GM10266 (cell line): ENCODE results near the gene ADORA2A.

Source experiments
- DNase-seq: peaks from one replicate; pipeline ENCODE4 v3.0.0; 2012; ENCODE audit errors: extremely low spot score
- TF ChIP-seq, protein P1 (sequence below): IDR thresholded peaks from 2 replicates; pipeline ENCODE4 v1.5.1; 2012; ENCODE audit warnings: mild to moderate bottlenecking, low read depth; ENCODE audit not compliant: control insufficient read depth, insufficient read depth; ENCODE audit errors: missing control alignments

Gene ADORA2A

DNA sequence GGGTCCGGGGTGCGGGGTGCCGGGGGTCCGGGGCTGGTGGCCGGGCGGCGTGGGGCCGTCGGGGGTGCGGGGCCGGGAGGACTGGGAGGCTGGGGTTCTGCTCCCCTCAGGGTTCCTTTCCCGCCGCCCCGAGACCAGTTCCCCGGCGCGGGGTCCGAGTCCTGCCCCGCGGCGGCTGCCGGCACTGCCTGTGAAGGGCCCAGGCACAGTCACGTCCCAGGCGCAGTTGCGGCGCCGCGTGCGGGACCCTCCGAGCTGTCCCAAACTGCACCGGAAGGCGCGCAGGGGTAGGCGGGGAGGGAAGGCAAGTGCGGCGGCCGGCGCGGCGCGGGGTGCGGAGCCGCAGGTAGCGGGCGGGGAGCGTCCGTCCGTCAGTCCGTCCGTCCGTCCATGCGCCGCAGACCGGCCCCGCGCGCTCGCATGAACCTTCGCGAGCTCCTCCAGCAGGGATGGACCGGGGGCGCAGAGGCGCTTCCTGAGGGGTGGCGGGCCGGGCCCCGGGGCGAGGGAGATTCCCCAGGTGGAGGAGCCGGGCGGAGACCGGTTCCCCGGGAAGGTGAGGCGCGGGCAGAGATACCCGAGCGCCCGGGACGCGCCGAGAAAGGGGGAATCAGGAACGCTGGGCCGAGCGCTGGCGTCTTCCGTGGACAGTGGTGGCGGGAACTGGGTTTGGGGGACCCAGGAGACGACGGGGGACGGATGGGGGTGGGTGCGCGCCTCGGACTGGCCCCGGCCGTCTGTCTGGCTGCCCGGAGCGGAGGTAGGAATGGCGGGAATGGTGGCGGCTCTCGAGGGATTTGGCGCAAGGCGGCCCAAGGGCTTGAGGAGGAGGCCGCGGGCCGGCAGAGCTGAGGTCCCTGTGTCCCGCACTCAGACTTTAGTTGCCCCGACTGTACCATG, 3.1 kb upstream of the ADORA2A start:
- peak; percentile 65 for DNase-seq
- TF ChIP-seq, protein P1, sequence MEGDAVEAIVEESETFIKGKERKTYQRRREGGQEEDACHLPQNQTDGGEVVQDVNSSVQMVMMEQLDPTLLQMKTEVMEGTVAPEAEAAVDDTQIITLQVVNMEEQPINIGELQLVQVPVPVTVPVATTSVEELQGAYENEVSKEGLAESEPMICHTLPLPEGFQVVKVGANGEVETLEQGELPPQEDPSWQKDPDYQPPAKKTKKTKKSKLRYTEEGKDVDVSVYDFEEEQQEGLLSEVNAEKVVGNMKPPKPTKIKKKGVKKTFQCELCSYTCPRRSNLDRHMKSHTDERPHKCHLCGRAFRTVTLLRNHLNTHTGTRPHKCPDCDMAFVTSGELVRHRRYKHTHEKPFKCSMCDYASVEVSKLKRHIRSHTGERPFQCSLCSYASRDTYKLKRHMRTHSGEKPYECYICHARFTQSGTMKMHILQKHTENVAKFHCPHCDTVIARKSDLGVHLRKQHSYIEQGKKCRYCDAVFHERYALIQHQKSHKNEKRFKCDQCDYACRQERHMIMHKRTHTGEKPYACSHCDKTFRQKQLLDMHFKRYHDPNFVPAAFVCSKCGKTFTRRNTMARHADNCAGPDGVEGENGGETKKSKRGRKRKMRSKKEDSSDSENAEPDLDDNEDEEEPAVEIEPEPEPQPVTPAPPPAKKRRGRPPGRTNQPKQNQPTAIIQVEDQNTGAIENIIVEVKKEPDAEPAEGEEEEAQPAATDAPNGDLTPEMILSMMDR: no peak

DNA sequence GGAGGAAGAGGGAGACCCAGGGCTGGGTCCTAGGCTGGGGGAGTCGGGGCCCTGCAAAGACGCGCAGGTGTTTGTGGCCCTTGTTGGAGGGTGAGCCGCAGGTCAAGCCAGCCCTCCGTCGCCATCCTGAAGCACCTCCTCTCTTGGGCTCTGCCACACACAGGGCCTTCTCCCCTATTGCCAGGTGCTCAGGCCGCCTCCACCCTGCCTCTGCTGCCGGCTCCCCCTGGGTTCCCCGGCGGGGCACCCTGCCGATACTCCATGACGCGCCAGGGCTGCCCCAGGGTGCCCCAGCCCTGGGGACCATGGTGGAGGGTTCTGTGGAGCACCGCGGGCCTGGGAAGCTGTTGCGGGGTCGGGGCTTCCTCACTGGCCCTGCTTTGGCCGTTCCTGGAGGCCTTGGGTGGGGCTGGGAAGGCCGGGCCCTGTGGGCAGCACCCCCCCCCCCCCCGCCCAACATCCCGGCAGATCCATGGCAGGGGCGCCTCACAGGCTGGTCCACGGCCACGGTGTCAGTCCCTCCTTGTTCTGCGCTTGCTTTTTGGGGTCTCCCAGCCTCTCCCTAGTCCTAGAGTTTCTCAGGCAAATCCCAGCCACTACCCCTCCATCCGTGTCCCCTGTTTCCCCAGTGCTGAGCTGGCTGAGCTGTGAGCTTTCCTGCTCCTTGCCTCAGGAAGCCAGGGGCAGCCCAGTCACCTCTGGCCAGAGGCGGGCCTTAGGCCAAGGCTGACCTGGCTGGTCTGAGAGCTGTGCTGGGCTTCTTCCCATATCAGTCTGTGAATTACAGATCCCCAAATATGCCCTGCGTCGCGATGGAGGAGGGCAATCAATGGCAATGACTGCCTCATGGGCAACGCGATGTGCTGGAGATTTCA, 2.3 kb upstream of the ADORA2A start:
- no peak for DNase-seq
- TF ChIP-seq, protein P1: no peak

DNA sequence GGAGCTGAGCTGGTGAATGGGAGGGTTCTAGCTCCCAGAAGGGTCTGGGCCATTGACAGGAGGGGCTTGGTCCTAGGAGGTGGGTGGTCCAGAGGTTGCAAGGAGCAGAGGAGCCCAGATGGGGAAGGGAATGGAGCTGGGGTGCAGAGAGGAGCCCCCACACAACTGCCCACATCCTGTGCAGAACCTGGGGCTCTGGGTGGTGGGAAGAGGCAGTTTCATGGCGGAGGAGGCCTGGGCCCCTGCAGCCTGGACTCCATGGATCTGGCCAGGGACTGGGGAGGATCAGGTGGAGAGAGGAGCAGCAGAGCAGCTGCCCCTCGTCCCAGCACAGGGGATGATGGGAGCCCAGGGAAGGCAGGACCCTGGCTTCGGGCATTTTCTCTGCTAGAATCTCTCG, 963 bp upstream of the ADORA2A start:
- DNase-seq: no peak
- TF ChIP-seq, protein P1: no peak

DNA sequence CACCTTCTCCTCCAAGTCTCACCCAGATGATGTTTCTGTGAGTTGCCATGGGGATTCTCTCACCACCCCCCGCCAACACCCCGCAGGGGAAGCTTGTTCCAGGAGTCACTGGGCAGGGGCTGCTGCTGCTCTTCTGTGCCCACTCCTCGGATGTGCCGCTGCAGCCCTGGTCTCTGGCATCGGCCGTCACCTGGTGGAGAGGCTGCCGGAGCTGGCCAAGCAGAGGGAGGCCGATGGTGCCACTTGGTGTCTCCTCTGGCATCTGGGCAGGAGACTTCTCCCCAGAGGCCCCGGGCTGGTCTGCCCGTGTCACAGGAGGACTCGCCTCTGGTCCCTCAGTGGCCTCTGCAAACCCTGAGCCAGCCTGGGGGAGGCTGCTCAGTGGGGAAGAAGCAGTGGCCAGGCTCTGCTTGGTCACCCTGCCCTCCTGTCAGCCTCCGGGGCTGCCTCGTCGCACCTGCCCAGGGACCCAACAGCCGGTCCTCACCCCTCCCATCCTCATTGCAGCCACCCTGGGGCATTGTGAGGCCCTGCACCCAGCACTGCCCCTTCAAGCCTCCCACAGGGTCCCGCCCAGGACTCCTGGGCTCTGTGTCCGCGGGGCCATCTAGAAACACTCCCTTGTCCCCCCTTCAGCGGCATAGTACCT, 424 bp upstream of the ADORA2A start:
- DNase-seq: no peak
- TF ChIP-seq, protein P1: no peak

DNA sequence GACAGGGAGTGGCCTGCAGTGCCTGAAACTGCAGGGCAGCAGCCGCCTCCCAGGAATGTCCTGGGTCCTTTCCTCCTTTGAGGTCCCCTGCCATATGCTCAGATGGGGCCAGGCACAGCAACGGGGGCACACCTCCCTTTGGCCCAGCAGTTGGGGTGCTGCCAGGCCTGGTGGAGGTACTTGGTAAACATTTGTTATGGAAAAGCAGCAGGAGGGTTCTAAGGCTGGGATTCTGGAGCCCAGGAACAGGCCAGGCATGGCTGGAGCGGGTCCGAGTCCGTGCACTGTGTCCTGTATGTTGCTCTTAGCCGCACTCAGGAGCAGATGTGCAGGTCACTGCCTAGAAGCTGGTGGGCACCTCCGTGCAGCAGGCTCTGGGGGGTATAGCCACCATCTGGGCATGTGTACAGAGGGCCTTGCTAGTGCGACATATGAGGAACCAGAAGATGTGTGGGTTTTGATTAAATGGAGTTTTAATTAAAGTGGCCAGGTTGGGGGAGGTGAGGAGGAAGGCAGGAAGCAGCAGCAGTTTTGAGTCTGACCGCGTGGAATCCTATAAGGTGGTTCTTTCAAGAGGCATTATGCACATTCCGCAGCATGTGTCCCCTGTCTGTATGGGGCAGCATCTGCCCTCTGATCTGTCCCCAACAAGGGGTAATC, 1.5 kb downstream of the ADORA2A start:
- DNase-seq: no peak
- TF ChIP-seq, protein P1: no peak

DNA sequence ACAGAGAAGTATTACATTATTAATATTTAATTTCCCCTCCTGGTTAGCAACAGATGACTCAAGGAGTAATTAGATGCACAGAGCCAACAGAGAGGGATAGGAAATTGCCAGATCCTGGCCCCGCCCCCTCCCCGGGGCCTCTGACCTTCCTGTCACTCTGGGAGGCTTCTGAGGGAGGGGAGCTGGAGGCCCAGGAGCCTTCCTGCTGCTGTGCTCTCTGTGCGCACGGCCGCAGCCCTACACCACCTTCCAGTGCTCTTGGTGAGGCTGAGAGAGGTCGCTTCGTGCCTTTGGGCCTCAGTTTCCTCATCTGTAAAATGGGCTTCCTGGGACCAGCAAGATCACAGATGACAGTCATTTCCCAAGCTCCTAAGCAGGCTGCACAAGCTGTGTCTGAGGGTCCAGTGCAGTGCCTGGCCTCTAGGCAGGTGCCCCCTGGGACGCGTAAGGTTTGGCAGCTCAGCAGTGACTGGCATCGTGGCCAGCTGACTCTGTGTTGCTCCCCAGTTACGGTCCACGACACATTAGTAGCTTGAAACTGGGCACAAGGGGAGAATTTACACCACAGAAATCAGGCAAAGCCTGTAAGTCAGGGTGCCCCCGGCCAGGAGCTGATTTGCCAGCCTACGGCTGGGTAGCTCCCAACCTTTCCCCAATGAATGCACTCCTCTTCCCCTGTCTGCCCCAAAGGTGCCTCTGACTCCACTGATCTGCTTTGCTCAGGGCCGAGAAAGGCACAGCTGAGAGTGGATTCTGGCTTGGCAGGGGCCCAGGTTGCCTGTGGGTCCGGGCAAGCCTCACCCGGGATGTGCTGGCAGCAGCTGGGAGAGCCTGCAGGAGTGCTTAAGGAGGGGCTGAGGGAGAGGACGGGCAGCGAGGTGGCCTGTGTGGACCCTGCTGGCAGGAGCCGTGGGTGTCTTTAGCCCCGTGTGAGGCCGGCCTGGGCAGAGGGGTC, 2.3 kb downstream of the ADORA2A start:
- peak; percentile 63 for DNase-seq
- TF ChIP-seq, protein P1: no peak
